Measurements from ENCODE around the gene GNA12.

DNA sequence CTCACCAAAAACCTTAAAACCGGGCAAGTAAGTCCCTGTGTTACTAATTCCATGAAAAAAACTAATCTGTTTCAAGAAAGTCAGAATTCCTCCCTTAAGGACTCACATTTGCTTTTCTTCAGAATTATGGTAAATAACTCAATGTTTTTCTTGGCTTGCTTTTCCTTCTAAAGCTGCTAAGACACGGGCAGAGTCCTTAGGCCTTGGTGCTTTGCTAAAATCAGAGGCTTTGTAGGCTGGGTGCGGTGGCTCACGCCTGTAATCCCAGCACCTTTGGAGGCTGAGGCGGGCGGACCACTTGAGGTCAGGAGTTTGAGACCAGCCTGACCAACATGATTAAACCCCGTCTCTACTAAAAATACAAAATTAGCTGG lies 32.0 kb downstream of the GNA12 start:
- TF ChIP-seq, protein P1, sequence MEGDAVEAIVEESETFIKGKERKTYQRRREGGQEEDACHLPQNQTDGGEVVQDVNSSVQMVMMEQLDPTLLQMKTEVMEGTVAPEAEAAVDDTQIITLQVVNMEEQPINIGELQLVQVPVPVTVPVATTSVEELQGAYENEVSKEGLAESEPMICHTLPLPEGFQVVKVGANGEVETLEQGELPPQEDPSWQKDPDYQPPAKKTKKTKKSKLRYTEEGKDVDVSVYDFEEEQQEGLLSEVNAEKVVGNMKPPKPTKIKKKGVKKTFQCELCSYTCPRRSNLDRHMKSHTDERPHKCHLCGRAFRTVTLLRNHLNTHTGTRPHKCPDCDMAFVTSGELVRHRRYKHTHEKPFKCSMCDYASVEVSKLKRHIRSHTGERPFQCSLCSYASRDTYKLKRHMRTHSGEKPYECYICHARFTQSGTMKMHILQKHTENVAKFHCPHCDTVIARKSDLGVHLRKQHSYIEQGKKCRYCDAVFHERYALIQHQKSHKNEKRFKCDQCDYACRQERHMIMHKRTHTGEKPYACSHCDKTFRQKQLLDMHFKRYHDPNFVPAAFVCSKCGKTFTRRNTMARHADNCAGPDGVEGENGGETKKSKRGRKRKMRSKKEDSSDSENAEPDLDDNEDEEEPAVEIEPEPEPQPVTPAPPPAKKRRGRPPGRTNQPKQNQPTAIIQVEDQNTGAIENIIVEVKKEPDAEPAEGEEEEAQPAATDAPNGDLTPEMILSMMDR (IDR thresholded peaks at IDR 0.05) = no peak
- TF ChIP-seq POLR2A (IDR thresholded peaks at IDR 0.05) = no peak

Measured in right lobe of liver (tissue), 4 donors.